ENCODE results near the gene SPACA4. TPM values are rescaled to one million over a fixed set of nuclear protein-coding genes. Genes with fewer than 3 reads are reported as not detected.

SPACA4 gene
- total and polyA plus RNA-seq, 10 of the 15 experiments (the other 5 are each of a cell fraction or from before 2014, with no cell fraction given), result not detected

- TF ChIP-seq ZBTB40 (IDR thresholded peaks at IDR 0.05; ENCODE audit: borderline replicate concordance) (no peak; the same call in 1 of the 2 replicates), PAX5 (IDR thresholded peaks at IDR 0.05; ENCODE audit: borderline replicate concordance, low read depth, low read length) (peak; percentile 97), ZSCAN29 (IDR thresholded peaks at IDR 0.05) (no peak), MEF2A (IDR thresholded peaks at IDR 0.05; ENCODE audit: insufficient read depth, low read depth, low read length) (no peak), NR2C2 (IDR thresholded peaks at IDR 0.05; ENCODE audit: borderline replicate concordance, control insufficient read depth, insufficient read length, low read depth) (no peak), SREBF2 (IDR thresholded peaks at IDR 0.05; ENCODE audit: low read length) (no peak), CEBPB (IDR thresholded peaks at IDR 0.05; ENCODE audit: borderline replicate concordance in 1 of 2, low read depth in 2 of 2, low read length in 2 of 2) (no peak), NFYB (IDR thresholded peaks at IDR 0.05; ENCODE audit: insufficient read depth, low read depth, low read length) (peak; percentile 93), NFXL1 (IDR thresholded peaks at IDR 0.05; ENCODE audit: borderline replicate concordance) (no peak), SIN3A (IDR thresholded peaks at IDR 0.05; ENCODE audit: low read depth, low read length) (peak; percentile 26; the same call in 1 of the 2 replicates), RBBP5 (conservative IDR thresholded peaks at IDR 0.05) (no peak), TBL1XR1 (IDR thresholded peaks at IDR 0.05; ENCODE audit: low read depth, low read length) (0 out of 2 replicates have a peak, but pooled peaks have one; percentile 25), MLLT1 (IDR thresholded peaks at IDR 0.05) (peak; percentile 83; the same call in 1 of the 2 replicates), HDGF (IDR thresholded peaks at IDR 0.05) (peak; percentile 99), SUZ12 (IDR thresholded peaks at IDR 0.05; ENCODE audit: unreplicated experiment) (no peak), SPI1 (IDR thresholded peaks at IDR 0.05; ENCODE audit: borderline replicate concordance, insufficient read depth, low read depth, low read length) (0 out of 2 replicates have a peak, but pooled peaks have one; percentile 28), BCL11A (IDR thresholded peaks at IDR 0.05; ENCODE audit: low read depth, low read length) (no peak), USF1 (IDR thresholded peaks at IDR 0.05; ENCODE audit: borderline replicate concordance, extremely low read length, insufficient read depth, low read depth, low read length) (peak; percentile 82), BMI1 (IDR thresholded peaks at IDR 0.05; ENCODE audit: borderline replicate concordance) (no peak), KAT2A (conservative IDR thresholded peaks at IDR 0.05; ENCODE audit: control insufficient read depth, low read depth, low read length) (no peak), BHLHE40 (IDR thresholded peaks at IDR 0.05; ENCODE audit: borderline replicate concordance in 1 of 2, low read depth in 2 of 2, low read length in 1 of 2) (peak; percentile 95 to 97; a peak in 3 of 4 replicates)
- TF ChIP-seq, protein P1, sequence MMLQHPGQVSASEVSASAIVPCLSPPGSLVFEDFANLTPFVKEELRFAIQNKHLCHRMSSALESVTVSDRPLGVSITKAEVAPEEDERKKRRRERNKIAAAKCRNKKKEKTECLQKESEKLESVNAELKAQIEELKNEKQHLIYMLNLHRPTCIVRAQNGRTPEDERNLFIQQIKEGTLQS (IDR thresholded peaks at IDR 0.05; ENCODE audit: borderline replicate concordance, extremely low read depth, low read depth, low read length), result 0 out of 2 replicates have a peak, but pooled peaks have one; percentile 18
Observed at GRCh38 chr19:48637449-48637947, 31.0 kb downstream of the SPACA4 start (continued).

Data from GM12878 (cell line).